Fibroblast of lung (primary cell): Measurements from ENCODE around the gene TLL2.
A peak's percentile ranks its signal among the peaks of the same experiment; 100 is the strongest.

ENCODE experiments used
- CTCF ChIP-seq, 2 donors: IDR thresholded peaks in 1 of 2; conservative IDR thresholded peaks in 1 of 2; 1 replicate in 1 of 2; 2 replicates in 1 of 2; pipeline ENCODE4 v1.5.1; 2011 to 2012; ENCODE audit warnings: low read length in 2 of 2, control low read depth in 1 of 2, inconsistent platforms in 1 of 2, low read depth in 1 of 2, mild to moderate bottlenecking in 1 of 2
- EZH2 ChIP-seq: IDR thresholded peaks from 2 replicates; pipeline ENCODE4 v1.5.1; 2012; ENCODE audit warnings: low read length, control low read depth, mild to moderate bottlenecking; ENCODE audit errors: missing control alignments

GRCh38 chr10:96374639-96374984, 139.1 kb downstream of the TLL2 start:
- TF ChIP-seq CTCF (conservative IDR thresholded peaks at IDR 0.05 in 1 of 2, IDR thresholded peaks at IDR 0.05 in 1 of 2; ENCODE audit: low read depth in 1 of 2, low read length in 2 of 2) (no peak), EZH2 (peak; percentile 13)
